Measurements from ENCODE around the gene USH1G. TPM values are rescaled to one million over a fixed set of nuclear protein-coding genes. Genes with fewer than 3 reads are reported as not detected.

The USH1G gene
- total and polyA plus RNA-seq, 4 donors, result 0.13 TPM; not detected in 3

DNA sequence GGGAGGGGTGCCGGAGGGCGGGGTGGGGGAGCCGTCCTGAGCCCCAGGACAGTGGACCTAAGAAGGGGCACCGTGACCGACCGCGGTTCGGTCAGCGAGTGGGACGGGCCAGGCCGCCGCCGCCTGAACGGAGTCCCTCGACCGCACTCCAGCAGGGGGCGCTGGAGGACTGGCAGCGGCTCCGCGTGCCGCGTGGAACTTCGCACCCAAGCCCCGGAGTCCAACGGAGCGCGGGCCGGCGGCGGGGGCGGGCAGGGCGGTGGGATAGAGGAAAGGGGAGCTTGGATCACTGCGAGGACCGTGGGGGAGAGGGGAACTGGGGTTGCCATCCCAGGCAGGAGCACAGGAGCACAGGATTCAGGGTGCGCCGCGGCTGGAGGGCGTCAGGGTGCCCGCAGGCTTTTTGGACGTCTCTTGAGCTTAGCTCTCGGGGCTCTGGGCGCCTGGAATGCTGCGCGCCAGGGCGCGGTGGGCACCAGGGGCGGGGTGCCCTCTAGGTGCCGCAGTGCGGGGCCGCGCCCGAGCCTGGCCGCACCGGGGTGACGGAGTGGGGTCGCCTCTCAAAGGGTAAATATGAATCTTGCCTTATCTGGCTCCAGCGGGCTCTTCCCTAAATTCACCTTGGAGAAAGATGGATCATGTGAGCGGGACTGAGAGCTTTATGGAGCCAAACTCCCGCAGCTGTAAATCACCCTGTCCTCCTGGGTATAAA lies 639 bp upstream of the USH1G start:
- Histone ChIP-seq H3K27ac (ENCODE audit: low read depth in 1 of 2, low read length in 2 of 2) (no peak overlapping the region), H3K27me3 (ENCODE audit: control insufficient read depth in 1 of 2, insufficient read depth in 2 of 2, low read length in 1 of 2) (peaks cover 0 to 3% of the 10 kb centered on the region in 2 donors), H3K9me3 (ENCODE audit: control insufficient read depth, low read length) (no peaks in the 10 kb centered on the region), H3K4me3 (ENCODE audit: low read length in 2 of 2) (no peak overlapping the region), H3K36me3 (ENCODE audit: control insufficient read depth in 1 of 2, insufficient read depth in 2 of 2, low read length in 1 of 2) (no peaks in the 10 kb centered on the region), H3K4me1 (ENCODE audit: control insufficient read depth in 1 of 2, insufficient read depth in 2 of 2, low read length in 2 of 2) (no peaks in the 10 kb centered on the region)
- intact Hi-C loops (cut with DNase I), result loop anchor here in 1 of 2 donors (1.0 kb wide), 1 partner anchor 36 kb away; no protein-coding TSS in a partner anchor
- peak; percentile 82 to 91 for DNase-seq
- ATAC-seq (ENCODE audit: low FRiP score), result peak; percentile 74
- 3 to 4% methylated on average over 40 to 59 of the region's 59 CpGs for WGBS, 2 donors

DNA sequence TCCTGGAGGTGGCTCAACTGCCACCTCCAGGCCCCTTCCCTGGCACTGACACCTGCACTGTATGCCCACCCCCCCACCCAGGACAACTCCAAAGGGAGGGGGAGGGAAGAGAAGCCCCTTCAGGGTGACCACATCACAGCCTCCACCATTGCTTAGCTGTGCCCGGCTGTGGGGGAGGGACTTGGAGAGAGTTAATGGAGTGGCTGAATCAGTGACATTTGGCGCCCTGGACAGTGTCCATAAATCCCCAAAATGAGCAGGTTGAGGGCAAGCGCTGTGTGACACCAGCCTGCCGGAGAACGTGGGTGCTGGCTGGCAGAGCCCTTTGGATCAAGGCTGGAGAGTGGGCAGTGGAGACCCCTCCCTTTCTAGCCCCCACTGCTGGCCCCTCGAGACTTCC lies 883 bp downstream of the USH1G start:
- intact Hi-C loops (cut with DNase I), result no loop called here
- H3K27me3 ChIP-seq (ENCODE audit: control insufficient read depth in 1 of 2, insufficient read depth in 2 of 2, low read length in 1 of 2), result peaks cover 0 to 2% of the 10 kb centered on the region in 2 donors
- H3K4me3 ChIP-seq (ENCODE audit: low read length in 2 of 2), result no peak overlapping the region
- H3K36me3 ChIP-seq (ENCODE audit: control insufficient read depth in 1 of 2, insufficient read depth in 2 of 2, low read length in 1 of 2), result no peaks in the 10 kb centered on the region
- WGBS, 2 donors, result 52 to 60% methylated on average over 6 of the region's 6 CpGs
- H3K4me1 ChIP-seq (ENCODE audit: control insufficient read depth in 1 of 2, insufficient read depth in 2 of 2, low read length in 2 of 2), result no peaks in the 10 kb centered on the region
- no peak overlapping the region for H3K27ac ChIP-seq (ENCODE audit: low read depth in 1 of 2, low read length in 2 of 2)
- ATAC-seq (ENCODE audit: low FRiP score) (no peak), DNase-seq (no peak)
- no peaks in the 10 kb centered on the region for H3K9me3 ChIP-seq (ENCODE audit: control insufficient read depth, low read length)

DNA sequence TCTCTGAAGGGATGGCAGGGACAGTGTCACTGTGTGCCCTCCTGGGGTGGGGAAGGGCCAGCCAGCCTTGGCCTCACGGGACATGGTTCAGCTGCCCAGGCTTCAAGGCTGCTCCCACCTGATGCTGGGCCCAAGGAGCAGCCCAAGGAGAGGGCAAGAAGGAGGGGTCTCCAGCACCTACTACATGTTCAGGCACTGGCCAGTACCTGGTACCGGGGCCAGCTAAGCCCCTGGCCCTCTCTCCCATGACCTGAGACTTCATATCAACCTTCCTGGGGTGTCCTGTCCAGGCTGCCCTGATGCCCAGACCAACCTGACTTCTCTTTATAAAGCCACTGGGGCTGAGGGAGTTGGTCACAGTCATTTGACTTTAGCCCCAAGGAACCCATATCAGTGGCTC lies 1.3 kb downstream of the USH1G start:
- Histone ChIP-seq H3K4me3 (ENCODE audit: low read length in 2 of 2) (no peak overlapping the region), H3K9me3 (ENCODE audit: control insufficient read depth, low read length) (no peaks in the 10 kb centered on the region), H3K27ac (ENCODE audit: low read depth in 1 of 2, low read length in 2 of 2) (no peak overlapping the region), H3K27me3 (ENCODE audit: control insufficient read depth in 1 of 2, insufficient read depth in 2 of 2, low read length in 1 of 2) (no peaks in the 10 kb centered on the region), H3K36me3 (ENCODE audit: control insufficient read depth in 1 of 2, insufficient read depth in 2 of 2, low read length in 1 of 2) (no peaks in the 10 kb centered on the region), H3K4me1 (ENCODE audit: control insufficient read depth in 1 of 2, insufficient read depth in 2 of 2, low read length in 2 of 2) (no peaks in the 10 kb centered on the region)
- WGBS, 2 donors, result 92 to 96% methylated on average over 2 of the region's 2 CpGs
- ATAC-seq (ENCODE audit: low FRiP score), result no peak
- DNase-seq, result no peak
- intact Hi-C loops (cut with DNase I), result no loop called here

DNA sequence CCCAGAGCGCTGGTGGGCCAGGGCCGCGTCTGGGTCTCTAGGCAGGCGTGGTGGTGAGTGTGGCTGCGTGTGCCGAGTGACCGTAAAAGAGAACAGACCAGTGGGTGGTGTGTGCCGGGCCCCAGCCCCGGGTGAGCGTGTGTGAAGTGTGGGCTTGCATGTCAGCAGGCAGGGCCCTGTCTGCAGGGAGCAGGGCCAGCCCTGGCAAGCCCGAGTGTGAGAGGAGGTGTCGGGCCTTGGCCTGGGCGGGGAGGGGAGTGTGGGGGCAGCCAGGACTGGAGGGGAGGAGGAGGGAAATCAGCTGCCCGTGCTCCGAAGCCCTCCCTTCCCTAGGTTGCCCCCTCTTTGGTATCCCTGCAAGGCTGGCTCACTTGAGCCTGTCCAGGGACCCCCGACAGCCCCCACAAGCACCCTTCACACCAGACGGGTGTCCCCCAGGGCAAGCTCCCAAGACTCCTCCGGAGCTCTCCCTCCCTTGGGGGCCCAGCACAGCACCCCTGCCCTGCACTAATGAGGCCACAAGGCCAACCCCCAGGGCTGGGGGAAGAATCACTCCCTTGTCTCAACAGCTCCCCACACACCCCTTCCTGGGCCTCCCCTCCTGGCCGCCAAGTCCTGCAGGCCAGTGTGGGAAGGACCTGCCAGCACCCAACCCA lies 1.9 kb downstream of the USH1G start:
- no peaks in the 10 kb centered on the region for H3K4me1 ChIP-seq (ENCODE audit: control insufficient read depth in 1 of 2, insufficient read depth in 2 of 2, low read length in 2 of 2)
- no peaks in the 10 kb centered on the region for H3K36me3 ChIP-seq (ENCODE audit: control insufficient read depth in 1 of 2, insufficient read depth in 2 of 2, low read length in 1 of 2)
- no peaks in the 10 kb centered on the region for H3K9me3 ChIP-seq (ENCODE audit: control insufficient read depth, low read length)
- DNase-seq (no peak), ATAC-seq (ENCODE audit: low FRiP score) (no peak)
- H3K27ac ChIP-seq (ENCODE audit: low read depth in 1 of 2, low read length in 2 of 2), result no peak overlapping the region
- 38 to 43% methylated on average over 18 to 19 of the region's 19 CpGs for WGBS, 2 donors
- H3K4me3 ChIP-seq (ENCODE audit: low read length in 2 of 2), result no peak overlapping the region
- H3K27me3 ChIP-seq (ENCODE audit: control insufficient read depth in 1 of 2, insufficient read depth in 2 of 2, low read length in 1 of 2), result no peaks in the 10 kb centered on the region
- intact Hi-C loops (cut with DNase I), result no loop called here

DNA sequence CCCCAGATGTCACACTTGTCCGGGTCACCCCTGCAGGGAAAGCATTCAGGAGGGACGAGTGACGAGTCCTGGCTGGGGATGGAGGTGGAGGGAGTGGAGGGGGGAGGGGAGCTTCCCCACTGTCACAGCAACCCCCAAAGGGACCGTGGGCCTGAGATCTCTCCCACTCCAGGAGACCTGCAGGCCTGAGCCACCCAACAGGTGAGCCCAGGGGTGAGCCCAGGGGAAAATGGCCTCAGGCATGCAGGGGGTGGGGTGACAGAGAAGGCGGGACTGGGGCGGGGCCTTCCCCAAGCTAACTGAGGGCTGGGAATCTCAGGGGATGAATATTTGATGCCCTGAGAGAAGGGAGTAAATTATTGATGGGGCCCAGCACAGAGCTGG lies 2.4 kb downstream of the USH1G start:
- no peaks in the 10 kb centered on the region for H3K27me3 ChIP-seq (ENCODE audit: control insufficient read depth in 1 of 2, insufficient read depth in 2 of 2, low read length in 1 of 2)
- no peaks in the 10 kb centered on the region for H3K9me3 ChIP-seq (ENCODE audit: control insufficient read depth, low read length)
- DNase-seq (no peak), ATAC-seq (ENCODE audit: low FRiP score) (no peak)
- intact Hi-C loops (cut with DNase I), result no loop called here
- no peak overlapping the region for H3K27ac ChIP-seq (ENCODE audit: low read depth in 1 of 2, low read length in 2 of 2)
- no peaks in the 10 kb centered on the region for H3K36me3 ChIP-seq (ENCODE audit: control insufficient read depth in 1 of 2, insufficient read depth in 2 of 2, low read length in 1 of 2)
- no peaks in the 10 kb centered on the region for H3K4me1 ChIP-seq (ENCODE audit: control insufficient read depth in 1 of 2, insufficient read depth in 2 of 2, low read length in 2 of 2)
- no peak overlapping the region for H3K4me3 ChIP-seq (ENCODE audit: low read length in 2 of 2)
- WGBS, 2 donors, result 59 to 71% methylated on average over 6 of the region's 6 CpGs

DNA sequence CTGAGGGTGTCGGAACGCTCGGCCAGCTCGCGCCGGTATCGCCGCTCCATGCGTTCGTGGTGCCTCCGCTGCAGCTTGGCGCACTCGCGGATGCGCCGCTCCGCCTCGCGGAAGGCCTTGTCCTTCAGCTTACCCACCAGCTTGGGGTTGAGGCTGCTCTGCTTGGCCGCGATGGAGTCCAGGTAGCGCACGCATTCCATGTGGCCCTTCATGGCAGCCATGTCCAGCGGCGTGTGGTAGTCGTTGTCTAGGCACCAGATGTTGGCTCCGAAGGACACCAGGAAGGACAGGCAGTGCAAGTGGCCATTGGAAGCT lies 2.8 kb downstream of the USH1G start:
- no peaks in the 10 kb centered on the region for H3K4me1 ChIP-seq (ENCODE audit: control insufficient read depth in 1 of 2, insufficient read depth in 2 of 2, low read length in 2 of 2)
- DNase-seq, result no peak
- ATAC-seq (ENCODE audit: low FRiP score), result no peak
- H3K27me3 ChIP-seq (ENCODE audit: control insufficient read depth in 1 of 2, insufficient read depth in 2 of 2, low read length in 1 of 2), result no peaks in the 10 kb centered on the region
- H3K4me3 ChIP-seq (ENCODE audit: low read length in 2 of 2), result no peak overlapping the region
- intact Hi-C loops (cut with DNase I), result no loop called here
- H3K36me3 ChIP-seq (ENCODE audit: control insufficient read depth in 1 of 2, insufficient read depth in 2 of 2, low read length in 1 of 2), result no peaks in the 10 kb centered on the region
- H3K27ac ChIP-seq (ENCODE audit: low read depth in 1 of 2, low read length in 2 of 2), result no peak overlapping the region
- WGBS, 2 donors, result 77 to 82% methylated on average over 27 of the region's 27 CpGs
- H3K9me3 ChIP-seq (ENCODE audit: control insufficient read depth, low read length), result no peaks in the 10 kb centered on the region

DNA sequence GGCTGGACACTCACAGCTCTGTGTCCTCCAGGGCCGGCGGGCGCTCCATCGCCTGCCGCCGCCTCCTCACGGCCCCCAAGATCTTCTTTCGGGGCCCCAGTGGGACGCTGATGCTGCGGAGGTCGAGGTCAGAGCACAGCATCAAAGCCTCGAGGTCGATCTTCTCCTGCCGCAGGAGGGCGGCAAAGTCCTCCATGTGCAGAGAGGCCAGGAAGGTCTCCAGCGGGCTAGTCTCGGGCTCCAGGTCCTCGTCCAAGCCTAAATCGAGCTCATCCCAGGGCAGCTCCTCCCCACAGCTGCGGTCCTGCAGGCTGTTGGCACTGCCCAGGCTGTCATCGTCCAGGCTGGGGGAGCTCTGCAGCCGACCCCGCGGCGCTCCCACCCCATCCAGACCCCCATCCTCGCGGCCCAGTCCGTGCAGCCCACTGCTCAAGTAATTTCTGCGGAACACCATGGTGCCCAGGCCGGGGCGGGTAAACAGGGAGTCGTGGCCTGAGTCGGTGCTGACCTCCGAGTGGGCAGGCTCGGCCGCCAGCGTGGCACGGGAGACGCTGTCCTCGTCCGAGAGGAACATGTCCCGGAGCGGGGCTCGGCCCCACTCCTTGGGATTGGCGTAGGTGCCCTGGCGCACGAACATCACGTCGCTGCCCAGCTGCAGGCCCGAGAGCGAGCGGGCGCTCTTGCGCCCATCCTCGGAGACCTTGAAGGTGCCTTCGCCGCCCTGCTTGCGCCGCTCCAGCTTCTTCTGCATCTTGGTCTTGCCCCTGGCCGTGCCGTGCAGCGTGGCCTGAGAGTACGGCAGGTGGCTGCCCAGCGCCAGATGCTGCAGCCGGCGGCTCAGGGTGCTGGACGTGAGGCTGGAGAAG lies 3.4 kb downstream of the USH1G start:
- ATAC-seq (ENCODE audit: low FRiP score) (no peak), DNase-seq (no peak)
- Histone ChIP-seq H3K27ac (ENCODE audit: low read depth in 1 of 2, low read length in 2 of 2) (no peak overlapping the region), H3K9me3 (ENCODE audit: control insufficient read depth, low read length) (no peaks in the 10 kb centered on the region), H3K27me3 (ENCODE audit: control insufficient read depth in 1 of 2, insufficient read depth in 2 of 2, low read length in 1 of 2) (no peaks in the 10 kb centered on the region), H3K36me3 (ENCODE audit: control insufficient read depth in 1 of 2, insufficient read depth in 2 of 2, low read length in 1 of 2) (no peaks in the 10 kb centered on the region), H3K4me1 (ENCODE audit: control insufficient read depth in 1 of 2, insufficient read depth in 2 of 2, low read length in 2 of 2) (no peaks in the 10 kb centered on the region), H3K4me3 (ENCODE audit: low read length in 2 of 2) (no peak overlapping the region)
- intact Hi-C loops (cut with DNase I), result no loop called here
- WGBS, 2 donors, result 66 to 70% methylated on average over 67 of the region's 67 CpGs

DNA sequence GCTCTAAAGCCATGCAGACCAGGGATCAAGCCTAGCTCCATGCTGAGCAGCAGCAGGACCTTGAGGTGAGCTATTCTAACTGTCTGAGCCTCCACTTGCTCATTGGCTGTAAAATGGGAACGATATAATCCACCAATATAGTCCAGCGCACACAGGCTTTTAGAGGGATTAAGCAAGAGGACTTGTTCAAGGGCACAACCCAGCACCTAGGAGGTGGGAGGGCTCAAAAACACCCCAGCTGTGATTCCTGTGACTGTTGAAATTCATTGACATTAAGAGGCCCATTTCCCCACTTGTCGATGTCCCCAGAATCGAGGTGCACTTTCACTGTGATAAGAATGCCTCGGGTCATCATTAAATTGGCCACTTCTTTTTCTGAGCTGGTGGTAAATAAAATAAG lies 4.1 kb downstream of the USH1G start:
- DNase-seq (no peak), ATAC-seq (ENCODE audit: low FRiP score) (no peak)
- Histone ChIP-seq H3K9me3 (ENCODE audit: control insufficient read depth, low read length) (no peaks in the 10 kb centered on the region), H3K36me3 (ENCODE audit: control insufficient read depth in 1 of 2, insufficient read depth in 2 of 2, low read length in 1 of 2) (no peaks in the 10 kb centered on the region), H3K27me3 (ENCODE audit: control insufficient read depth in 1 of 2, insufficient read depth in 2 of 2, low read length in 1 of 2) (no peaks in the 10 kb centered on the region), H3K27ac (ENCODE audit: low read depth in 1 of 2, low read length in 2 of 2) (no peak overlapping the region), H3K4me1 (ENCODE audit: control insufficient read depth in 1 of 2, insufficient read depth in 2 of 2, low read length in 2 of 2) (no peaks in the 10 kb centered on the region), H3K4me3 (ENCODE audit: low read length in 2 of 2) (no peak overlapping the region)
- intact Hi-C loops (cut with DNase I), result no loop called here
- WGBS, 2 donors, result 89 to 96% methylated on average over 5 of the region's 5 CpGs

Measured in aorta (tissue), 5 donors.